Stomach smooth muscle (tissue), 2 donors: Measurements from ENCODE around the gene CHI3L2.
A peak's percentile ranks its signal among the peaks of the same experiment; 100 is the strongest.

ENCODE experiments used
- H3K27ac ChIP-seq: one replicate; pipeline ENCODE4 v1.7.0; 2013; ENCODE audit warnings: mild to moderate bottlenecking, low read length, inconsistent platforms
- H3K27me3 ChIP-seq, 2 donors: one replicate each; pipeline ENCODE4 v1.7.0; 2013; ENCODE audit warnings: low read length in 2 of 2; ENCODE audit not compliant: insufficient read depth in 2 of 2, control insufficient read depth in 1 of 2
- H3K36me3 ChIP-seq, 2 donors: one replicate each; pipeline ENCODE4 v1.7.0; 2013; ENCODE audit warnings: low read length in 2 of 2; ENCODE audit not compliant: control insufficient read depth in 2 of 2, insufficient read depth in 2 of 2
- H3K4me1 ChIP-seq: one replicate; pipeline ENCODE4 v1.7.0; 2013; ENCODE audit warnings: low read length; ENCODE audit not compliant: control insufficient read depth, insufficient read depth
- H3K4me3 ChIP-seq, 2 donors: one replicate each; pipeline ENCODE4 v1.7.0; 2013; ENCODE audit warnings: low read length in 2 of 2
- H3K9ac ChIP-seq, 2 donors: one replicate each; pipeline ENCODE4 v1.7.0; 2013; ENCODE audit warnings: low read length in 2 of 2, mild to moderate bottlenecking in 1 of 2
- H3K9me3 ChIP-seq, 2 donors: one replicate each; pipeline ENCODE4 v1.7.0; 2013; ENCODE audit warnings: low read length in 2 of 2; ENCODE audit not compliant: control insufficient read depth in 2 of 2
- donor health status: healthy.
- donor health status: Pancreatic carcinoma.

Gene CHI3L2

GRCh38 chr1:111202707-111203623, 24.5 kb upstream of the CHI3L2 start:
- Histone ChIP-seq H3K4me3 (peak overlapping the region in 1 of 2 donors; percentile 73), H3K36me3 (no peaks in the 10 kb centered on the region), H3K9ac (no peak overlapping the region), H3K4me1 (peaks cover 10% of the 10 kb centered on the region), H3K9me3 (no peaks in the 10 kb centered on the region), H3K27me3 (peaks cover 5 to 18% of the 10 kb centered on the region in 2 donors), H3K27ac (no peak overlapping the region)

GRCh38 chr1:111203681-111204200, 23.8 kb upstream of the CHI3L2 start:
- Histone ChIP-seq H3K27me3 (peaks cover 5 to 18% of the 10 kb centered on the region in 2 donors), H3K36me3 (no peaks in the 10 kb centered on the region), H3K4me1 (peaks cover 10% of the 10 kb centered on the region), H3K9me3 (no peaks in the 10 kb centered on the region), H3K9ac (no peak overlapping the region), H3K4me3 (peak overlapping the region; percentile 54 to 73), H3K27ac (no peak overlapping the region)

GRCh38 chr1:111204201-111204982, 23.1 kb upstream of the CHI3L2 start:
- H3K9ac ChIP-seq = no peak overlapping the region
- H3K27ac ChIP-seq = no peak overlapping the region
- no peaks in the 10 kb centered on the region for H3K36me3 ChIP-seq
- peaks cover 10% of the 10 kb centered on the region for H3K4me1 ChIP-seq
- peak overlapping the region; percentile 54 to 73 for H3K4me3 ChIP-seq
- H3K9me3 ChIP-seq = no peaks in the 10 kb centered on the region
- H3K27me3 ChIP-seq = peaks cover 5 to 18% of the 10 kb centered on the region in 2 donors

GRCh38 chr1:111204983-111205713, 22.4 kb upstream of the CHI3L2 start:
- H3K9ac ChIP-seq = no peak overlapping the region
- H3K27ac ChIP-seq = no peak overlapping the region
- peak overlapping the region in 1 of 2 donors; percentile 73 for H3K4me3 ChIP-seq
- H3K36me3 ChIP-seq = no peaks in the 10 kb centered on the region
- peaks cover 10% of the 10 kb centered on the region for H3K4me1 ChIP-seq
- H3K9me3 ChIP-seq = no peaks in the 10 kb centered on the region
- peaks cover 5 to 14% of the 10 kb centered on the region in 2 donors for H3K27me3 ChIP-seq

GRCh38 chr1:111205714-111206050, 21.8 kb upstream of the CHI3L2 start:
- Histone ChIP-seq H3K9me3 (no peaks in the 10 kb centered on the region), H3K4me3 (no peak overlapping the region), H3K9ac (no peak overlapping the region), H3K27me3 (peaks cover 5 to 14% of the 10 kb centered on the region in 2 donors), H3K36me3 (no peaks in the 10 kb centered on the region), H3K27ac (no peak overlapping the region), H3K4me1 (peaks cover 10% of the 10 kb centered on the region)

GRCh38 chr1:111208921-111209320, 18.6 kb upstream of the CHI3L2 start:
- H3K27me3 ChIP-seq = peaks cover 5 to 15% of the 10 kb centered on the region in 2 donors
- H3K4me1 ChIP-seq = peaks cover 4% of the 10 kb centered on the region
- H3K36me3 ChIP-seq = no peaks in the 10 kb centered on the region
- H3K9me3 ChIP-seq = no peaks in the 10 kb centered on the region
- H3K27ac ChIP-seq = no peak overlapping the region
- no peak overlapping the region for H3K4me3 ChIP-seq
- H3K9ac ChIP-seq = no peak overlapping the region

GRCh38 chr1:111209622-111210021, 17.9 kb upstream of the CHI3L2 start:
- Histone ChIP-seq H3K27me3 (peaks cover 3 to 12% of the 10 kb centered on the region in 2 donors), H3K9ac (no peak overlapping the region), H3K4me1 (peaks cover under 1% of the 10 kb centered on the region), H3K36me3 (no peaks in the 10 kb centered on the region), H3K9me3 (no peaks in the 10 kb centered on the region), H3K27ac (no peak overlapping the region), H3K4me3 (no peak overlapping the region)

GRCh38 chr1:111211921-111212320, 15.6 kb upstream of the CHI3L2 start:
- no peak overlapping the region for H3K4me3 ChIP-seq
- H3K27ac ChIP-seq = no peak overlapping the region

GRCh38 chr1:111212634-111213335, 14.7 kb upstream of the CHI3L2 start:
- Histone ChIP-seq H3K9ac (no peak overlapping the region), H3K4me1 (no peaks in the 10 kb centered on the region), H3K4me3 (no peak overlapping the region), H3K27ac (no peak overlapping the region), H3K27me3 (peaks cover 2 to 6% of the 10 kb centered on the region in 2 donors), H3K9me3 (no peaks in the 10 kb centered on the region), H3K36me3 (no peaks in the 10 kb centered on the region)

More at GRCh38 chr1:111211921-111212320, 15.6 kb upstream of the CHI3L2 start:
- H3K4me1 ChIP-seq = no peaks in the 10 kb centered on the region
- H3K9me3 ChIP-seq = no peaks in the 10 kb centered on the region
- H3K36me3 ChIP-seq = no peaks in the 10 kb centered on the region
- peaks cover 2 to 6% of the 10 kb centered on the region in 2 donors for H3K27me3 ChIP-seq
- no peak overlapping the region for H3K9ac ChIP-seq

- Histone ChIP-seq H3K36me3 (no peaks in the 10 kb centered on the region), H3K27me3 (peaks cover 2 to 6% of the 10 kb centered on the region in 2 donors), H3K4me3 (no peak overlapping the region), H3K9me3 (no peaks in the 10 kb centered on the region), H3K9ac (no peak overlapping the region), H3K4me1 (no peaks in the 10 kb centered on the region), H3K27ac (no peak overlapping the region)
Measured at GRCh38 chr1:111213412-111213811, 14.1 kb upstream of the CHI3L2 start.
